ENCODE measurements around the gene GNPAT. TPM values are rescaled to one million over a fixed set of nuclear protein-coding genes. Genes with fewer than 3 reads are reported as not detected.

GNPAT gene
- total and polyA plus RNA-seq, 3 experiments from 2014 or later: 33.2 to 51.8 (median 49.2) TPM

DNA sequence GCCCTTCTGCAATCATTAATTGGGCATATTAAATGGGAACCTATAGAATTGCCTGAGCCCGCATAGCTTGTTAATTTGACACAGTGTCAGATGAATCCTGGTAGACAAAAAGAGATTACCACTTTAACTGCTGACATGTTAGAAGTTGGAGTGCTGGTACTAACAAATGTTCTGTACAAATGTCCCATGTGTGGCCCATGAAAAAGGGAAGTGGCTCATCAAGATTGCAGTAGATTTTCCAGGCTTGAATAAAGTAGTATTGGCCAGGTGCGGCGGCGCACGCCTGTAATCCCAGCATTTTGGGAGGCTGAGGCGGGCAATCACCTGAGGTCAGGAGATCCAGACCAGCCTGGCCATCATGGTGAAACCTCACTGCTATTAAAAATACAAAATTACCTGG, 45.6 kb downstream of the GNPAT start:
- Histone ChIP-seq H3K27ac (ENCODE audit: low read depth, low read length) (no peak overlapping the region), H3K4me1 (ENCODE audit: insufficient read depth, low read length) (no peaks in the 10 kb centered on the region), H3K4me3 (ENCODE audit: low read length) (no peak overlapping the region), H3K36me3 (ENCODE audit: insufficient read depth, low read length) (no peaks in the 10 kb centered on the region), H3K27me3 (ENCODE audit: insufficient read depth, low read length, poor library complexity, severe bottlenecking) (no peaks in the 10 kb centered on the region), H3K9me3 (ENCODE audit: low read length) (no peaks in the 10 kb centered on the region)
- ChIA-PET CTCF (no interaction called here), POLR2A (no interaction called here)
- H3K27me3 Mint-ChIP-seq: no peaks in the 10 kb centered on the region
- no peak overlapping the region for H3K27ac Mint-ChIP-seq
- no peaks in the 10 kb centered on the region for H3K9me3 Mint-ChIP-seq
- DNase-seq: no peak
- no peak overlapping the region for H3K4me3 Mint-ChIP-seq
- peaks cover 0 to 2% (median 0%) of the 10 kb centered on the region in 3 donors for H3K36me3 Mint-ChIP-seq
- H3K4me1 Mint-ChIP-seq: no peaks in the 10 kb centered on the region

GRCh38 chr1:231295938-231296337, 54.9 kb downstream of the GNPAT start:
- H3K4me3 ChIP-seq (ENCODE audit: low read length): no peak overlapping the region
- no peak overlapping the region for H3K4me3 Mint-ChIP-seq
- no peak for DNase-seq
- CTCF ChIA-PET: no interaction called here
- no peaks in the 10 kb centered on the region for H3K36me3 Mint-ChIP-seq
- POLR2A ChIA-PET: no interaction called here
- H3K9me3 Mint-ChIP-seq: no peaks in the 10 kb centered on the region
- H3K27me3 ChIP-seq (ENCODE audit: insufficient read depth, low read length, poor library complexity, severe bottlenecking): no peaks in the 10 kb centered on the region
- no peaks in the 10 kb centered on the region for H3K4me1 ChIP-seq (ENCODE audit: insufficient read depth, low read length)
- peaks cover 0 to 2% of the 10 kb centered on the region in 2 donors for H3K27me3 Mint-ChIP-seq
- no peaks in the 10 kb centered on the region for H3K9me3 ChIP-seq (ENCODE audit: low read length)
- no peaks in the 10 kb centered on the region for H3K36me3 ChIP-seq (ENCODE audit: insufficient read depth, low read length)
- H3K27ac ChIP-seq (ENCODE audit: low read depth, low read length): no peak overlapping the region
- no peaks in the 10 kb centered on the region for H3K4me1 Mint-ChIP-seq
- H3K27ac Mint-ChIP-seq: no peak overlapping the region

GRCh38 chr1:231301990-231302389, 61.0 kb downstream of the GNPAT start:
- no peak overlapping the region for H3K27ac Mint-ChIP-seq
- Histone ChIP-seq H3K36me3 (ENCODE audit: insufficient read depth, low read length) (no peaks in the 10 kb centered on the region), H3K4me3 (ENCODE audit: low read length) (no peak overlapping the region), H3K27ac (ENCODE audit: low read depth, low read length) (no peak overlapping the region), H3K4me1 (ENCODE audit: insufficient read depth, low read length) (no peaks in the 10 kb centered on the region), H3K27me3 (ENCODE audit: insufficient read depth, low read length, poor library complexity, severe bottlenecking) (no peaks in the 10 kb centered on the region), H3K9me3 (ENCODE audit: low read length) (no peaks in the 10 kb centered on the region)
- no peaks in the 10 kb centered on the region for H3K36me3 Mint-ChIP-seq
- ChIA-PET POLR2A (no interaction called here), CTCF (no interaction called here)
- H3K27me3 Mint-ChIP-seq: no peaks in the 10 kb centered on the region
- H3K4me1 Mint-ChIP-seq: no peaks in the 10 kb centered on the region
- H3K4me3 Mint-ChIP-seq: no peak overlapping the region
- no peaks in the 10 kb centered on the region for H3K9me3 Mint-ChIP-seq
- DNase-seq: no peak

GRCh38 chr1:231310391-231310934, 69.5 kb downstream of the GNPAT start:
- no peak overlapping the region for H3K4me3 Mint-ChIP-seq
- Histone ChIP-seq H3K27ac (ENCODE audit: low read depth, low read length) (no peak overlapping the region), H3K4me1 (ENCODE audit: insufficient read depth, low read length) (no peaks in the 10 kb centered on the region), H3K4me3 (ENCODE audit: low read length) (no peak overlapping the region), H3K27me3 (ENCODE audit: insufficient read depth, low read length, poor library complexity, severe bottlenecking) (no peaks in the 10 kb centered on the region), H3K36me3 (ENCODE audit: insufficient read depth, low read length) (no peaks in the 10 kb centered on the region), H3K9me3 (ENCODE audit: low read length) (no peaks in the 10 kb centered on the region)
- ChIA-PET CTCF (no interaction called here), POLR2A (interaction anchor here (0.6 kb wide), 1 partner anchor 276 kb away, joined by 3 read pairs; no protein-coding TSS in a partner anchor)
- no peak for DNase-seq
- H3K27ac Mint-ChIP-seq: no peak overlapping the region
- H3K9me3 Mint-ChIP-seq: no peaks in the 10 kb centered on the region
- H3K36me3 Mint-ChIP-seq: no peaks in the 10 kb centered on the region
- H3K4me1 Mint-ChIP-seq: no peaks in the 10 kb centered on the region
- no peaks in the 10 kb centered on the region for H3K27me3 Mint-ChIP-seq

DNA sequence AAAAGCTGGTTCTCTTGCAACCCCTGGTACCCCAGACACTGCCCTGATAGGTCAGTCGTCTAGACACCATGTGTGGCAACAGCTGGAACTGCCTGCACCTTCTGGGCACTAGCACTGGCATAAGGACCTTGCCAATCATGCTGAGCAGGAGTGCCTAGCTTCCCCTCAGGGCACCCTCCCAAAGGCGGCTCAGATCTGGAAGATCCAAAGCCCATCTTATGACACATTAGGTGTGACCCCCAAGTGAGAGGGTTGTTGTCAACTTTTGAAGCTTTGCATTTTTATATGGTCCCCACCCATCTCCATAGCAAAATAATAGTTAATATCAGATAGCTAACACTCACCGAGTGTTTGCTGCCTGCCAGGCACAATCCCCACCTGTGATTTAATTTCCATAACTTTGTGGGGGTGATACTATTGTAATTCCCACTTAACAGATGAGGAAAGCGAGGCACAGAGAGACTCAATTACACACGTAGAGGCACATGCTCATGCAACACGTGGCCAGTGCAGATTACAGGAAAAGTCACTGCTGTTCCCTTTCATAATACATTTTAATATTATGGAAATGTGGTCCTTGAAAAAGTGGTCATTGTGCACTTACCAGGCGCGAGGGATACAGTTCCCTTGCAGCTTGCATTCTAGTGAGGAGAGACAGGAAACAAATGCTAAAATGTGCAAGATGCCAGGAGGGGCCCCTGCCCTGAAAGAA, 70.9 kb downstream of the GNPAT start:
- ChIA-PET POLR2A (no interaction called here), CTCF (no interaction called here)
- H3K27ac Mint-ChIP-seq: peak overlapping the region in 1 of 8 donors; percentile 22
- H3K27me3 ChIP-seq (ENCODE audit: insufficient read depth, low read length, poor library complexity, severe bottlenecking): no peaks in the 10 kb centered on the region
- no peak overlapping the region for H3K4me3 Mint-ChIP-seq
- peaks cover 0 to 2% of the 10 kb centered on the region in 2 donors for H3K27me3 Mint-ChIP-seq
- peaks cover 0 to 3% (median 3%) of the 10 kb centered on the region in 3 donors for H3K4me1 Mint-ChIP-seq
- no peaks in the 10 kb centered on the region for H3K9me3 Mint-ChIP-seq
- no peaks in the 10 kb centered on the region for H3K9me3 ChIP-seq (ENCODE audit: low read length)
- H3K27ac ChIP-seq (ENCODE audit: low read depth, low read length): no peak overlapping the region
- H3K4me1 ChIP-seq (ENCODE audit: insufficient read depth, low read length): no peaks in the 10 kb centered on the region
- DNase-seq: no peak
- H3K4me3 ChIP-seq (ENCODE audit: low read length): no peak overlapping the region
- no peaks in the 10 kb centered on the region for H3K36me3 ChIP-seq (ENCODE audit: insufficient read depth, low read length)
- no peaks in the 10 kb centered on the region for H3K36me3 Mint-ChIP-seq

GRCh38 chr1:231312432-231312788, 71.4 kb downstream of the GNPAT start:
- peaks cover 0 to 3% (median 3%) of the 10 kb centered on the region in 3 donors for H3K4me1 Mint-ChIP-seq
- H3K27ac Mint-ChIP-seq: no peak overlapping the region
- H3K27me3 Mint-ChIP-seq: peaks cover 0 to 2% of the 10 kb centered on the region in 2 donors
- no peak for DNase-seq
- Histone ChIP-seq H3K27ac (ENCODE audit: low read depth, low read length) (no peak overlapping the region), H3K4me1 (ENCODE audit: insufficient read depth, low read length) (no peaks in the 10 kb centered on the region), H3K27me3 (ENCODE audit: insufficient read depth, low read length, poor library complexity, severe bottlenecking) (no peaks in the 10 kb centered on the region), H3K9me3 (ENCODE audit: low read length) (no peaks in the 10 kb centered on the region), H3K36me3 (ENCODE audit: insufficient read depth, low read length) (no peaks in the 10 kb centered on the region), H3K4me3 (ENCODE audit: low read length) (no peak overlapping the region)
- H3K4me3 Mint-ChIP-seq: no peak overlapping the region
- no peaks in the 10 kb centered on the region for H3K9me3 Mint-ChIP-seq
- POLR2A ChIA-PET: no interaction called here
- CTCF ChIA-PET: no interaction called here
- H3K36me3 Mint-ChIP-seq: no peaks in the 10 kb centered on the region

DNA sequence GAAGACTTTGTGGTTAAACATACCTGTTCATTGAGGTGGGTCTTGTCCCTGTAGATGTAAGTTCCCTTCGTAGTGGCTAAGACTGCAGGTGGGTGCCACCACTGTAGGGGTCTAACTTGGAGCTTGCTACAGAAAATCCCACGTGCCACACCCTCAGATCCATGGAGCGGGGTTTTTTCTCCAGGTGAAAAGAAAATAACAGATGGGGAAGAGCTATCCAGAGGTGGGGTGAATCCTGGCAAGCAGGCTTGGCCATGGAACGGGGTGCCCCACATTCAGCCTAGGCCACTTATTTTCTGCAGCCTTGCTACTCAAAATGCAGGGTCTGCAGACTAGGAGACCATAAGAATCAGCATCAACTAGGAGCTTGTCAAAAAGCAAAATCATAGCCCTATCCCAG, 72.6 kb downstream of the GNPAT start:
- Histone ChIP-seq H3K27me3 (ENCODE audit: insufficient read depth, low read length, poor library complexity, severe bottlenecking) (no peaks in the 10 kb centered on the region), H3K36me3 (ENCODE audit: insufficient read depth, low read length) (no peaks in the 10 kb centered on the region), H3K4me3 (ENCODE audit: low read length) (no peak overlapping the region), H3K27ac (ENCODE audit: low read depth, low read length) (no peak overlapping the region), H3K4me1 (ENCODE audit: insufficient read depth, low read length) (no peaks in the 10 kb centered on the region), H3K9me3 (ENCODE audit: low read length) (no peaks in the 10 kb centered on the region)
- DNase-seq: no peak
- no peaks in the 10 kb centered on the region for H3K36me3 Mint-ChIP-seq
- ChIA-PET CTCF (no interaction called here), POLR2A (no interaction called here)
- H3K27me3 Mint-ChIP-seq: peaks cover 0 to 2% of the 10 kb centered on the region in 2 donors
- no peaks in the 10 kb centered on the region for H3K9me3 Mint-ChIP-seq
- no peak overlapping the region for H3K4me3 Mint-ChIP-seq
- peaks cover 0 to 3% (median 3%) of the 10 kb centered on the region in 3 donors for H3K4me1 Mint-ChIP-seq
- peak overlapping the region in 2 of 8 donors; percentile 36 to 76 for H3K27ac Mint-ChIP-seq

DNA sequence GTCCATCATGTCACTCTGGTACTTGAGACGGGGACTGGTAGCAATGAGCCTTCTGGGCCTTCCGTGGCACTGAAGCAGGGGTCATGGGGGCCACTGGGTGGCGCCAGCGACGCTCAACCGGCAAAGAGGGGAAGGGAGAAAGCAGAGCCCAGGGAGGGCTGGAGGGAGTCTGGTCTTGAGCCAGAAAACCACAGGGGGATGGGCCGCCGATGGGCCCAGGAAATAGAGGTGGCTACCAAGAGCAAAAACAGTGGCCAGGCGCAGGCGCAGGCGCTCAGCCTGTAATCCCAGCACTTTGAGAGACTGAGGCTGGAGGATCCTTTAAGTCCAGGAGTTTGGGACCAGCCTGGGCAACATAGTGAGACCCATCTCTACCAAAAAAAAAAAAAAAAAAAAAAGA, 74.9 kb downstream of the GNPAT start:
- peaks cover 0 to 3% (median 3%) of the 10 kb centered on the region in 3 donors for H3K4me1 Mint-ChIP-seq
- no peaks in the 10 kb centered on the region for H3K9me3 ChIP-seq (ENCODE audit: low read length)
- H3K36me3 Mint-ChIP-seq: no peaks in the 10 kb centered on the region
- peak in 3 of 5 donors; percentile 5 to 55 (median 9) for DNase-seq
- no peak overlapping the region for H3K27ac ChIP-seq (ENCODE audit: low read depth, low read length)
- CTCF ChIA-PET: interaction anchor here (0.9 to 1.9 kb wide), 5 partner anchors 19 to 290 kb away, joined by 3 to 6 read pairs (median 3); no protein-coding TSS in a partner anchor
- H3K4me3 Mint-ChIP-seq: no peak overlapping the region
- peaks cover 0 to 2% of the 10 kb centered on the region in 2 donors for H3K27me3 Mint-ChIP-seq
- no peaks in the 10 kb centered on the region for H3K9me3 Mint-ChIP-seq
- no peak overlapping the region for H3K27ac Mint-ChIP-seq
- no peaks in the 10 kb centered on the region for H3K36me3 ChIP-seq (ENCODE audit: insufficient read depth, low read length)
- no peak overlapping the region for H3K4me3 ChIP-seq (ENCODE audit: low read length)
- H3K27me3 ChIP-seq (ENCODE audit: insufficient read depth, low read length, poor library complexity, severe bottlenecking): no peaks in the 10 kb centered on the region
- no peaks in the 10 kb centered on the region for H3K4me1 ChIP-seq (ENCODE audit: insufficient read depth, low read length)
- POLR2A ChIA-PET: no interaction called here

All from CD8-positive, alpha-beta memory T cell (primary cell).